Measurements from ENCODE around the gene KCNK4.

KCNK4 gene

DNA sequence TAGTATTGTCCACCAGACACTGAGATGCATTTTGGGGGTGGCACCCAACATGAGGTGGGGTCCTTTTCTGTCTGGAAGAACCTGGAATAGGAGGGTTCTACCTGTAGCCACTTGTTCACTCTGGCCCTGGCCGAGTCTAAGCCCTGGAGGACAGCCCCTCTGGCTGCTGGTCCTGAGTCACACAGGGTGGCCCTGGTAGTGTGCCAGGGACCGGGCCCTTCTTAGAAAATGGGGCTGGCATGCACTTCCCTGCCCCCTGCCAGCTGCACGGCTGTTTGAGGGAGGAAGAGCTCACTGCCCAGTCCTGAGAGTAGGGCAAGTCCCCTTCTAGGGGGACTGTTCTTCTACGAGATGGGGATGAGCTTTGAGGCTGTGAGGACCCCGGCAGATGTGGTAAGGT is 37.6 kb upstream of the KCNK4 start:
- DNase-seq (ENCODE audit: low read depth, low spot score) = no peak

- DNase-seq (ENCODE audit: low read depth, low spot score) = no peak
These were observed 36.8 kb upstream of the KCNK4 start for GRCh38 chr11:64254326-64254725.

GRCh38 chr11:64255135-64256128 is 35.7 kb upstream of the KCNK4 start:
- DNase-seq (ENCODE audit: low read depth, low spot score) = no peak

- DNase-seq (ENCODE audit: low read depth, low spot score) = no peak
These were observed 34.8 kb upstream of the KCNK4 start for GRCh38 chr11:64256300-64256699.

DNA sequence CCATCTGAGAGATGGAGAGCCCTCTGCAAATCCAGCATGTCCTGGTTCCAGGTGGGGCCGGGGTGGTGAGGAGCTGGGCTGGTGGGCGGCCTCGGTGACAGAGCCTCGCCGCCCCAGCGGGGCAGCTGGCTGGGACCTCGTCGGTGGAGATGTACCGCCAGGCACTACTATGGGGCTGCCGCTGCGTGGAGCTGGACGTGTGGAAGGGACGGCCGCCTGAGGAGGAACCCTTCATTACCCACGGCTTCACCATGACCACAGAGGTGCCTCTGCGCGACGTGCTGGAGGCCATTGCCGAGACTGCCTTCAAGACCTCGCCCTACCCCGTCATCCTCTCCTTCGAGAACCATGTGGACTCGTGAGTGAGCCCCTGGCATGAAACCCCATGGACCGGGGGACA is 32.7 kb upstream of the KCNK4 start:
- DNase-seq (ENCODE audit: low read depth, low spot score) = no peak

DNA sequence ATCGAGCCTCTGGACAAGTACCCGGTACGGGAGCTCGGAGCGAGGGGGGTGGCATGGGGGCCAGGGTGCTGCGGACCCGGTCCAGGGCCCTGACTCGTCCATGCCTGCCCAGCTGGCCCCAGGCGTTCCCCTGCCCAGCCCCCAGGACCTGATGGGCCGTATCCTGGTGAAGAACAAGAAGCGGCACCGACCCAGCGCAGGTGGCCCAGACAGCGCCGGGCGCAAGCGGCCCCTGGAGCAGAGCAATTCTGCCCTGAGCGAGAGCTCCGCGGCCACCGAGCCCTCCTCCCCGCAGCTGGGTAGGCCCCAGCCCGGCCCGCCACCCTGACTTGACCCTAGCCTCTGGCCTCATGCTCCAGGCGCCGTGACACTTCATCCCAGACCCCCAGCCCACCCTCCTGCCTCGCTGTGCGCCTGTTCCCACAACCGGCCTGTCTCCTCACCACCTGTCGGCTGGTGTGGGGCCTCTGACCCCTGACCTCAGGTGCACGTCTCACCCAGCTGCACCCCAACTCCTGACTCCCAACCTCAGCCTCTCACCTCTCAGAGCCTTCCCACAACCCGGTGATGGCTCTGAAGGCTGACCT is 32.1 kb upstream of the KCNK4 start:
- no peak for DNase-seq (ENCODE audit: low read depth, low spot score)

DNA sequence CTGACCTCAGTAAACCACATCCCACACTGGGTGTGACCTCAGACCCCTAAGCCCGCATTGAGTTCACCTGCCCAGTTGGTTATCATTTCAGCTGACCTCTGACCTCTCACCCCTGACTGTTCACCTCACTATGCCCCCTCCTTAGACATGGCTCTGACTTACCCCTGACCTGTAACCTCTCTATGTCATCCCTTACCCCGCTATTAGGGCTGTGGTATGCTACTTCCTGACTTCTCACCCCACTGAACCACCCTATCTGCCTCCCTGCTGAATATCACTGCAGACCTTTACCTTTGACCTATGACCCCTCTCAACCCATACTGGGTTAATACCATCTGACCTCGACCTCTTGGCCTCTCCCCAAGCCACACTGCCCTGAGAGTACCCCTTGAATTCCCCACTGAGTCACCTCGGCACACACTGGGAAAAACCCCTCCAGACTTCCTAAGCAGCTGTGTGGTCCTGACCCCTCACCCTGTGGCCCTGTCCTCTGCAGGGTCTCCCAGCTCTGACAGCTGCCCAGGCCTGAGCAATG is 31.5 kb upstream of the KCNK4 start:
- DNase-seq (ENCODE audit: low read depth, low spot score) = no peak

GRCh38 chr11:64260147-64260708 is 30.9 kb upstream of the KCNK4 start:
- DNase-seq (ENCODE audit: low read depth, low spot score) = no peak

DNA sequence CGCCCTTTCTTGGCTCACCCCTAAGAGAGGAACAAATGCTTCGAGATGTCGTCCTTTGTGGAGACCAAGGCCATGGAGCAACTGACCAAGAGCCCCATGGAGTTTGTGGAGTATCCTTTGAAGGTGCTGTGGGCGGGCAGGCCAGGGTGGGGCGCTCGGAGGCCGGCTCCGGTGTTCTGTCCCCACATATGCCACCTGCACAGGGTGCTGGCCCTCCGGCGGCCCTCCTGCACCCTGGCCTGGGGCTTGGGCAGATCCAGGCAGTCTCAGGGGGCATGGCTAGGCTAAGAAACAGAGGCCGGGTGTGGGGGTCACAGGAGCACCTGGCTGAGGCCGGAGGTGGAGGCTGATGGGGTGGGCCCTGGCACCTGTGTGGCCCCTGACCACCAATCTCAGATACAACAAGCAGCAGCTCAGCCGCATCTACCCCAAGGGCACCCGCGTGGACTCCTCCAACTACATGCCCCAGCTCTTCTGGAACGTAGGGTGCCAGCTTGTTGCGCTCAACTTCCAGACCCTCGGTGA is 29.5 kb upstream of the KCNK4 start:
- no peak for DNase-seq (ENCODE audit: low read depth, low spot score)

DNA sequence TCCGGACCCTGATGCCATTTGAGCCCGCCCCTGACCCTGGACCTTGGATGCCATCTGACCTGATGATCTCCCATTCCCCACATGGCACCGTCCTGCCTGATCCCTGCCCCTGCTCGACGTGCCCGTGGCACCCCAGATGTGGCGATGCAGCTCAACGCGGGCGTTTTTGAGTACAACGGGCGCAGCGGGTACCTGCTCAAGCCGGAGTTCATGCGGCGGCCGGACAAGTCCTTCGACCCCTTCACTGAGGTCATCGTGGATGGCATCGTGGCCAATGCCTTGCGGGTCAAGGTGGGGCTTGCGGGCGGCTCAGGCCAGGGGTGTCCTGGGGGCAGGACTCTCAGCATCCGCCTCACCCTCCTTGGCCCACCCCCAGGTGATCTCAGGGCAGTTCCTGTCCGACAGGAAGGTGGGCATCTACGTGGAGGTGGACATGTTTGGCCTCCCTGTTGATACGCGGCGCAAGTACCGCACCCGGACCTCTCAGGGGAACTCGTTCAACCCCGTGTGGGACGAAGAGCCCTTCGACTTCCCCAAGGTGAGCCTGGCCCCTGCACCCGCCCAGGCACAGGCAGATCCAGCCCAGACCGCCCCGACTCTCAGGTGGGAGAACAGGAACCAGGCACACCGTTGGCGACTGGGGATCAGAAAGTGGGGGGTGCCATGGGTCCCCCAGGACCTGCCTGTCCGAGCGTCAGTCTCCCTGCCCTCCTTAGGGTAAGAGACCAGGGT is 28.7 kb upstream of the KCNK4 start:
- no peak for DNase-seq (ENCODE audit: low read depth, low spot score)

GRCh38 chr11:64263021-64263946 is 27.8 kb upstream of the KCNK4 start:
- DNase-seq (ENCODE audit: low read depth, low spot score) = no peak

- no peak for DNase-seq (ENCODE audit: low read depth, low spot score)
These were observed 27.2 kb upstream of the KCNK4 start for GRCh38 chr11:64263947-64264317.

GRCh38 chr11:64264371-64264852 is 26.7 kb upstream of the KCNK4 start:
- DNase-seq (ENCODE audit: low read depth, low spot score) = no peak

DNA sequence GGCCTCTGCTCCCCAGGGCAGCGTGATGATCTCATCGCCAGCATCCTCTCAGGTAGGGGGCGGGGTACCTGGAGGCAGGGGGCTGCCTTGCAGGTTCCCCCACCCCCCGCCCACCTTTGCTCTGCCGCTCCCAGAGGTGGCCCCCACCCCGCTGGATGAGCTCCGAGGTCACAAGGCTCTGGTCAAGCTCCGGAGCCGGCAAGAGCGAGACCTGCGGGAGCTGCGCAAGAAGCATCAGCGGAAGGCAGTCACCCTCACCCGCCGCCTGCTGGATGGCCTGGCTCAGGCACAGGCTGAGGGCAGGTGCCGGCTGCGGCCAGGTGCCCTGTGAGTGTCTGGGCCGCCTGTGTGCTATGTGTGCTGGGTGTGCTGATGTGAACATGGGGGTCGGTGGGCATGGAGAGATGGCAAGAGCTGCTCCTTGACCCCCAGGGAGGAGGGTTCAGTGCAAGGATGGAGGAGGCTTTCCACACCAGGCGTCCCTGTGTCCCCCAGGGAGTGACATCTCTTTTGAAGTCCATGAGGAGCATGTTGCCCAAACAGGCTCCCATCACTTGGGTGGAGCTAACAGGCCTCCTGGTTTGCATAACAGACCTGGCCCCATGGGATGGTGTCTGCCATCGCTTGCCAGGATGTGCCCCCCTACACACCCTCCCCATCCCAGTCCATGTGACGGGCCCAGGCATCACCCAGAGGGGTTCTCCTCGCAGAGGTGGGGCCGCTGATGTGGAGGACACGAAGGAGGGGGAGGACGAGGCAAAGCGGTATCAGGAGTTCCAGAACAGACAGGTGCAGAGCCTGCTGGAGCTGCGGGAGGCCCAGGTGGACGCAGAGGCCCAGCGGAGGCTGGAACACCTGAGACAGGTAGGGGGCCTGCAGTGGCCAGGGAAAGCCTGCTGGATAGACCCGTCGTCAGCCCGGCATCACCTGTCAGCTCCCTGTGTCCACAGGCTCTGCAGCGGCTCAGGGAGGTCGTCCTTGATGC is 25.6 kb upstream of the KCNK4 start:
- no peak for DNase-seq (ENCODE audit: low read depth, low spot score)

- DNase-seq (ENCODE audit: low read depth, low spot score) = no peak
These were observed 24.8 kb upstream of the KCNK4 start for GRCh38 chr11:64266339-64266738.

GRCh38 chr11:64267207-64267945 is 23.7 kb upstream of the KCNK4 start:
- DNase-seq (ENCODE audit: low read depth, low spot score) = no peak

- DNase-seq (ENCODE audit: low read depth, low spot score) = no peak
These were observed 22.8 kb upstream of the KCNK4 start for GRCh38 chr11:64268025-64268892.

Measured in brain pericyte (primary cell).